Stimulated activated CD4-positive, alpha-beta T cell treated with anti-CD3 and anti-CD28 coated beads, Interleukin-12 subunit alpha, Interleukin-12 subunit beta, amount 100 ng/mL, for 24 hours (primary cell): ENCODE data around the gene EXOC7.

ENCODE experiments used
- DNase-seq, 2 experiments: peaks; one replicate each; pipeline ENCODE4 v3.0.0-alpha.2; 2020; ENCODE audit warnings: low read depth in 2 of 2

EXOC7 gene

DNA sequence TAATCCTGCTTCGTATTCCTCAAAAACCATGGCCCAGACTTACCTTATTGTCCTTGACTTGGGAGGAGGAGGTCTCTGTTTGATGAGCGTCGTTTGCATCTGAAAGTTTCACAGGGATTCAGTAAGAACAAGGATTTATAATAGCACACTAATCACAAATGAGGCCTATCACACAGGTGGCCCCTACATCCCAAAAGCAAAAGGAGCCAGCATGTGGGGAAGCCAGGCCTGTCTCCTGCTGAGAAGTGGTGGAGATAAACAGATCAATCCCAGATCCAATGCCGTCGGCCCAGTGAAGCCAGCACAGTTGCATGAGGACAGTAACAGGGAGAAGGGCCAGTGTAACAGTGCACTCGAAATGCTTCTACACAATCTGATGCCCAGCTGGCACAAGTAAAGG is 63.2 kb downstream of the EXOC7 start:
- no peak for DNase-seq

DNA sequence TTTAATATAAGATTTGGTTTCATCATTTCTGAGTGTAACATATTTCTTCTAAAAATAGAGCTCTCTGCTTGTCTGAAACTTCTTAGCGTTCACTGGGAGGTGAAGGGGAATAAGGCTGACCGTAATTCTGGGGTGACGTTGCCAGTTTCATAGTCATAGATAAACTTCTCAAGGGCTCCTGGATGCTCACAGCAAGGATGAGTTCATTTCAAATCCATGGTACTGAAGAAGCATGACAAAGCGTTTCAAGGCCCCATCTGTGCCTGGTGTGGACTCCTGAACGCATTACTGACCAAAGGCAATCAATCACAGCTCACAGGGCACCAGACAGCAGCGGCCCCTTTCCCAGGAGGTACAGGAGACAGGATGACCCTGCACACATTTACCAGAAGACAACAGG is 64.5 kb downstream of the EXOC7 start:
- DNase-seq, result no peak

DNA sequence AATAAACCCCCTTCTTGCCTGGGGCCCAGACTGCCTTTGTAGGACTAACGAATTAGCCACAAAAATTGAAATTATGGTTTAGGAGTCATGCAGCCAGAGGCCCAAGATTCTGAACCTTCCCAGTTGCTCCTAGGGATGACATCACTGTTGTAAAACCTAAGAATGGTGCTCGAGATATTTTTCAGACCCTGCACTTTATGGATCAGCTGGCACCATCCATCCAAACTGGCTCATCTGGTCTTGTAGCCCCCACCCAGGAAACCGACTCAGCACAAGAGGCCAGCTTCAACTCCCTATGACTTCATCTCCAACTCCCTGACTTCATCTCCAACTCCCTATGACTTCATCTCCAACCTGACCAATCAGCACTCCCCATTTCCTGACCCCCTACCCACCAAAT is 65.5 kb downstream of the EXOC7 start:
- no peak for DNase-seq

DNA sequence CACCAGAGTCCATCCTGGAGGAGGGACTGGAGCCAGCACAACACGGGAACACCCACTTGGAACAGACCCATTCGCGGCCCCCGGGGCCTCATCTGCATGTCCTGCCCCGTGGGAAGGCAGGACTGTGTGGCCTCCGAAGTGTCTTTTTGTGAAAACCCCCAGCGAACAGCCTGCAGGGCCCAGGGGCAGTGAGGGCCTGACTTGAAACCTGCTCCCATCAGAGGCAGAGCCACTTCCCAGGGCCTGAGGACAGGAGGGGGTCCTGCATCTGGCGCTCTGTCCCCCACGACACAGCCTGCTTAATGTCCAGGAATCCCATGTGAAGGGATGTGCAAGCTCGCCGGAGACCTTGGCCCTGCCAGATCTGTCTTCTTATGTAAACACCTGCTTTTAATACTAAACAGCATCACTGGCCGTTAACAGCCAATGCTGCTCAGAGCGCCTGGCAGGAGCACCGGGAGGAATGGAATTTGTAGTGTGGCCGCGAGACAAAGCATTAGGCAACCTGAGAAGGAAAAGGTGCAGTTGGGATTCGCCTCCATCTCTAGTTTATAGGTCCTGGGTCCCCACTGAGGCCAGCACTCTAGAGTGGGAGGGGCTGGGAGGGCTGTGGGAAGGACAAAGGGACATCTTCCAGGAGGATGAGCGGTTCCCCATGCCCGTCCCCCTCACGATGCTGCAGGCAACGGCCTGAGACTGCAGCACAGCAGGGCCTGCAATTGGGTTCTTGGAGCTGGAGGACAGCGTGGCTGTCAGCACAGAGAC is 66.9 kb downstream of the EXOC7 start:
- DNase-seq, result no peak

DNA sequence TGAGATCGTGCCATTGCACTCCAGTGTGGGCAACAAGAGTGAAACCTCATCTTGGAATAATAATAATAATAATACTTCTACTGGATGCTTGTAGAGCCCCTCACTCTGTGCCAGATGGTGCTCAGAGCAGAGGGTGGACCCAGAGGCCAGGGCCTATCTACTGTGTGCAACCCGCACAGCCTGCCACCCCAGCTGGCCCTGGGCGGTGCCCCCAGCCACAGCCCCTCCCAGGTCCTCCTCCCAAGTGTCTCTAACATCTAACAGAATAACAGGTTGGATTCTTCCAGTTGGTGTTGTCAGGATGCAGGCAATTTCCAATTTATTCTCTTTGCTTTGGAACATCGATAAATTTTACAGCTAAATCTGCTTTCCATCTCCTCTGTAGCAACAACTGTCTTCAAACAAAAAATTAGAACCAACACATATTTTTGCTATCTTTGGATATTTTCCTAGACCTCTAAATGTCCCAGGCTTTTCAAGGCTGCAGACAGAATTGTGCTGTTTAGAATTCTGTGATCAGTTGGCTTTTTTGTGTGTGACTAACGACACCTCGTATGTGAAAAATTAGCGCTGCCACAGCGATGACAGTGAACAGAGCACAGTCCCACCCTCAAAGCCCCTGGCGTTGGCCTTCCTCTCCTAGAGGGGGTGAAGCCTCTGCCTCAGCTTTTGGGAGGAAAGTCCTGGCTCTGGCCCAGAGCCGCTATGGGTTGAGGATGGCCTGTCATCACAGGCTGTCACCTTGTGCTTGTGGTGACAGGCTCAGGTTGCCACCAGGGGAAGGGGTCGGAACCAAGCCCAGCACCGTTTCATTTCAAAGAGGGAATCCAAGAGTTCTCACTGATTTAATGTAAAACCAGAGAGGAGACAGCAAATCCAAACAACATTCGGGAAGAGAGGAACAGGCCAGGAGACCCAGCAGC is 68.9 kb downstream of the EXOC7 start:
- no peak for DNase-seq

DNA sequence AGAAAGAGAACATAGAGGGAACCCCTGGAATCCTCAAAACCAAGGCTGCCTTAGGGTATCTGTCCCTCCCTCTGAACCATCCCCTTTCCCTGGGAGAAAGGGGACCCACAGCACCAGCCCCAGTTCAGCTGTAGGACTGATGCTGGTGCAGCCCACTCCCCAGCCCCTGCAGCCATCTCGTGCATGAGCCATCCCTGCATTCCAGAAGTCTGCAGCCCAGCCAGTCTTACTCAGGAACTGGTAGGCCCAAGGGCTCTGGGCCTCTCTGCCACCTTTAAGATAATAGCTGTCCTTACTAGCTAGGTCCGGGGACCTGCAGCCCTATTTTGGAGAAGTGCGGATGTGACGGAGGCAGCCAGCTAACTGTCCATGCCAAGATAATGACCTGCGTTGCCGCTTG is 70.4 kb downstream of the EXOC7 start:
- DNase-seq, result no peak

DNA sequence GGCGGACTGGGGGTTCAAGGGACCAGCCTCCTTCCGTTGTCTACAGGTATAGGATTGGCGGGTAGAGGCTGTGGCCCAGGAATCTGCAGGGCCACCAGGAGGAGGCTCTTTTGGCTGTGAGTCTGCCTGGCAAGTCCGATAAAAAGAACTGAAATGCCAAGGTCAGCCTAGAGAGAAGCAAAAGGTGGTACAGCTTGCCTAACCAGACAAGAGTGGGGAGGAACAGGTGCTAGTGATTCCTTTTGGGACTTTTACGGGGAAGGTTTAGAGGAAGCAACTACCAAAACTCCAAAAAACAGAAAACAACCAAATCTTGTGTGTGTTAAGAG is 70.8 kb downstream of the EXOC7 start:
- no peak for DNase-seq

DNA sequence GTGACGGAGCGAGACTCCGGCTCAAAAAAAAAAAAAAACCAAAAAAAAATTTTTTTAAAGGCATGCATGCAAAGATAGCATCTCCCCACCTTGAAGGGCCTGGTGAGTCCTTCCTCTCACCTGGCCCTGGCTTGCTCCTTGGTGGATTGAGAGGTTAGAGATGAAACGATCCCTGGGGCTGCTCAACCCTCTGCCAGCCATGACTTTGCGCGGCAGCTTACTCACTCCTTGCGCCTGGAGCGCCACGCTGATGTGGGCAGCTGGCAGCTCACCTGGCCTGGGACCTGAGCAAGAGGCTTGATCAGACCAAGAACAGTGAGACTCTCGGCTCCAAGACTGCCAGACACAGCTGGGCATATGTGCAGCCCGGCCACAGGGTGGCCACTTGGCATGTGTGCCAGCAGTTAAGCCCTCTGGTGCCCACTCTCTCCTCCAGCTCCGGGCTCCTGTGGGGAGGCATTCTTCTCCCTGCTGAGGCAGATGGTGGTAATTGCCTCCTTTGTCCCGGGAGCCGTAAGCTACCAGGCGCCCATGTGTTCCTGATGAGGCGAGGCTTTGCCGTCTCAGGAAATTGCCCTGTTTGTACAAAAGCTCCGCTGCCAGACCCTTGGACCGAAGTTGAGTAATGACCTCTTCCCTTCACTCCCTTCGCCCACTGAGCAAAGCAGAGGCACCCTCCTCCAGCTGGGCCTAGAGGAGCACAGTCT is 71.4 kb downstream of the EXOC7 start:
- DNase-seq, result no peak
